Fibroblast of the aortic adventitia (primary cell): ENCODE results near the gene NFYC. TPM values are rescaled to one million over a fixed set of nuclear protein-coding genes. Genes with fewer than 3 reads are reported as not detected.
A peak's percentile ranks its signal among the peaks of the same experiment; 100 is the strongest.

Source experiments
- DNase-seq: peaks from one replicate; pipeline ENCODE4 v3.0.0-alpha.2; 2010; ENCODE audit warnings: low read depth
- H3K4me3 ChIP-seq: 2 replicates; pipeline ENCODE4 v1.5.1; 2011; ENCODE audit warnings: low read depth, mild to moderate bottlenecking, control low read depth, low read length, moderate library complexity
- total RNA-seq: library from RNA; depleted of rRNA; stranded (reverse); fragments of >200 nt; gene quantifications from 2 replicates; pipeline ENCODE4 v1.2.3, GENCODE V29; 2012; ENCODE audit warnings: low replicate concordance
- TF ChIP-seq, protein P1 (sequence below): IDR thresholded peaks from 2 replicates; pipeline ENCODE4 v1.5.1; 2011; ENCODE audit warnings: mild to moderate bottlenecking, low read length, control low read depth, inconsistent platforms; ENCODE audit not compliant: insufficient read depth

Gene NFYC
- total RNA-seq, 1 donor = 23.1 TPM

DNA sequence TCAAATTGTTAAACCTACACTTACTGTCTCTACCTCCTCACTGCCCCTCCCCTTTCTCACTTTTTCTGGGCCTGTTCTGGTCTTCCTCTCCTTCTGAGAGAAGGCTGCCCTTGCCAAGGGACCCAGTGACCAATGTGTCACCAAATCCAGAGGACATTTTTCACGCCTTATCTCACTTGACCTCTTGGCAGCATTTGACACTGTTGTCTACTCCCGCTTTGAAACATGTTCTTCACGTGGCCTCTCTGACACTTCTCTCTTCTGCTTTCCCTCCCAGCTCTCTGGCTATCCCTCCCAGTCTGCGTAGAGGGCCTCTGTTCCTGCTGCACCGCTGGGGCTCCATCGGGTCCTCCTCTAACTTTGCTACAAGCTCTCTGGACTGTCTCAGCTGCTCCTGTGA is 117.4 kb downstream of the NFYC start:
- TF ChIP-seq, protein P1, sequence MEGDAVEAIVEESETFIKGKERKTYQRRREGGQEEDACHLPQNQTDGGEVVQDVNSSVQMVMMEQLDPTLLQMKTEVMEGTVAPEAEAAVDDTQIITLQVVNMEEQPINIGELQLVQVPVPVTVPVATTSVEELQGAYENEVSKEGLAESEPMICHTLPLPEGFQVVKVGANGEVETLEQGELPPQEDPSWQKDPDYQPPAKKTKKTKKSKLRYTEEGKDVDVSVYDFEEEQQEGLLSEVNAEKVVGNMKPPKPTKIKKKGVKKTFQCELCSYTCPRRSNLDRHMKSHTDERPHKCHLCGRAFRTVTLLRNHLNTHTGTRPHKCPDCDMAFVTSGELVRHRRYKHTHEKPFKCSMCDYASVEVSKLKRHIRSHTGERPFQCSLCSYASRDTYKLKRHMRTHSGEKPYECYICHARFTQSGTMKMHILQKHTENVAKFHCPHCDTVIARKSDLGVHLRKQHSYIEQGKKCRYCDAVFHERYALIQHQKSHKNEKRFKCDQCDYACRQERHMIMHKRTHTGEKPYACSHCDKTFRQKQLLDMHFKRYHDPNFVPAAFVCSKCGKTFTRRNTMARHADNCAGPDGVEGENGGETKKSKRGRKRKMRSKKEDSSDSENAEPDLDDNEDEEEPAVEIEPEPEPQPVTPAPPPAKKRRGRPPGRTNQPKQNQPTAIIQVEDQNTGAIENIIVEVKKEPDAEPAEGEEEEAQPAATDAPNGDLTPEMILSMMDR = no peak
- DNase-seq = no peak
- no peak overlapping the region for H3K4me3 ChIP-seq

- TF ChIP-seq, protein P1 = no peak
- no peak overlapping the region for H3K4me3 ChIP-seq
- DNase-seq = no peak
Measured at GRCh38 chr1:40810927-40811326, 119.4 kb downstream of the NFYC start.

DNA sequence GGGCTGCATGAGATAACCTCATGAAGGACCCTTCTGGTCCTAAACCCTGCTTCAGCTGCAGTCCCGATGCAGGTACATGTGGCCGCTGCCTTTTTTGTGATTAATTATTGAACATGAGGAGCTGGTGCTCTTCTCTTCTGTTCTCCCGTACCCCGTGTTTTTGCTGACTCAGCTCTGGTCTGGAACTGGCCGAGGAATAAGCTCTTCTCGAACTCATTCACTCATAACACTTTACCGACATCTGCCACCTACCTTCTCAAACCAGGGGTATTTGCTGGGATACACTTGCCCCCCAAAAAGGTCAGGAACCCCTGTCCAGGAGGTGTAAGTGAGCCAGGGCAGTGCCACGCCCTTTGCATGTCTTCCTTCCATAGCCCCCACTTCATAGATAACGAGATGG is 123.9 kb downstream of the NFYC start:
- TF ChIP-seq, protein P1 = no peak
- DNase-seq = no peak
- no peak overlapping the region for H3K4me3 ChIP-seq

- H3K4me3 ChIP-seq = no peak overlapping the region
- TF ChIP-seq, protein P1 = no peak
- DNase-seq = no peak
Measured at GRCh38 chr1:40817791-40818263, 126.3 kb downstream of the NFYC start.

DNA sequence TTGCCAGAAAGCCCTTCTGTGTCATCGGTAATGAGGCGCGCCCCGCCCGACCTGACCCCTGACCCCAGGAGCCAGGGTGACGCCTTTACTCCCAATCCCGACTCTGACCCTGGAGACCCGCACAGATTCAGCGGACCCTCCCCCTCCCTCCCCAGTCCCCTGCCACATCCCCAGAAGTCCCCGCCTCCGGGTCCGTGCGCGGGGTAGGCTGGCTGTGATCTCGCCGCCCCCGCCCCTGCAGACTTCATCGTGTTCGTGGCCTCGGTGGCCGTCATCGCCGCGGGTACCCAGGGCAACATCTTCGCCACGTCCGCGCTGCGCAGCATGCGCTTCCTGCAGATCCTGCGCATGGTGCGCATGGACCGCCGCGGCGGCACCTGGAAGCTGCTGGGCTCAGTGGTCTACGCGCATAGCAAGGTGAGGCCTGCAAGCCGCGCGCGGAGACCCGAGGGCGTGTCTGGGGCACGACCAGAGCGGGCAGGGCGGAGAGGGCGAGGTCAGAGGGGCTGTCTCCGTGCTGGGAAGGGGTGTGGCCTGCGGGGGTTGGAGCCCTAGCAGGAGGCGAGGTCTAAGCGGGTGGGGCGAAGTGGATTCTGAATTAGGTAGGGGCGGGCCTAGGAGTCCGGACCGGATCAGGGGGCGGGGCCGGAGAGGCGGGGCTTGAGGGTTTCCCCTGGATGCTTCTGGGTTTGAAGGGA is 126.9 kb downstream of the NFYC start:
- TF ChIP-seq, protein P1 = no peak
- DNase-seq = no peak
- H3K4me3 ChIP-seq = peak overlapping the region; percentile 39

GRCh38 chr1:40819101-40819500 is 127.6 kb downstream of the NFYC start:
- TF ChIP-seq, protein P1 = no peak
- H3K4me3 ChIP-seq = no peak overlapping the region
- no peak for DNase-seq
